ENCODE measurements around the gene KRT74.

DNA sequence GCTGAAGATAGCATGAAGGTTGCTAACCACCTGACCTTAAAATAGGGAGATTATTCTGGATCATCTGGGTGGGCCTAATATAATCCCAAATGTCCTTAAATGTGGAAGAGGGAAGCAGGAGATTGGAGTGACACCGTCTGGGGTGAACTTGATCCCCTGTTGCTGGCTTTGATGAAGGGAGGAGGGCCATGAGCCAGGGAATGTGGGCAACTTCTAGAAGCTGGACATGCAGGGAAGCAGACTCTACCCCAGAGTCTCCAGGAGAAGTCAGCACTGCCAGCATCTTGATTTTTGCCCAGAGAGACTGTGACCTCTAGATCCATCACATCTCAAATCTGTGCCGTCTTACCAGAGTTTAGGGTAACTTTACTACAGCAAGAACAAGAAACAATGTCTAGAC is 44.2 kb downstream of the KRT74 start:
- TF ChIP-seq, protein P1, sequence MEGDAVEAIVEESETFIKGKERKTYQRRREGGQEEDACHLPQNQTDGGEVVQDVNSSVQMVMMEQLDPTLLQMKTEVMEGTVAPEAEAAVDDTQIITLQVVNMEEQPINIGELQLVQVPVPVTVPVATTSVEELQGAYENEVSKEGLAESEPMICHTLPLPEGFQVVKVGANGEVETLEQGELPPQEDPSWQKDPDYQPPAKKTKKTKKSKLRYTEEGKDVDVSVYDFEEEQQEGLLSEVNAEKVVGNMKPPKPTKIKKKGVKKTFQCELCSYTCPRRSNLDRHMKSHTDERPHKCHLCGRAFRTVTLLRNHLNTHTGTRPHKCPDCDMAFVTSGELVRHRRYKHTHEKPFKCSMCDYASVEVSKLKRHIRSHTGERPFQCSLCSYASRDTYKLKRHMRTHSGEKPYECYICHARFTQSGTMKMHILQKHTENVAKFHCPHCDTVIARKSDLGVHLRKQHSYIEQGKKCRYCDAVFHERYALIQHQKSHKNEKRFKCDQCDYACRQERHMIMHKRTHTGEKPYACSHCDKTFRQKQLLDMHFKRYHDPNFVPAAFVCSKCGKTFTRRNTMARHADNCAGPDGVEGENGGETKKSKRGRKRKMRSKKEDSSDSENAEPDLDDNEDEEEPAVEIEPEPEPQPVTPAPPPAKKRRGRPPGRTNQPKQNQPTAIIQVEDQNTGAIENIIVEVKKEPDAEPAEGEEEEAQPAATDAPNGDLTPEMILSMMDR (IDR thresholded peaks at IDR 0.05) = no peak
- TF ChIP-seq ZFX (IDR thresholded peaks at IDR 0.05; ENCODE audit: borderline replicate concordance) = no peak

Data from 22Rv1 (cell line).